Tibial nerve (tissue), 3 donors: ENCODE data around the gene TOGARAM1.

Experiments used
- CTCF ChIP-seq, 5 experiments: fragments of 200-600 bp in 3 of 5; fragments of 450-650 bp in 2 of 5; sonication (generic) in 3 of 5; IDR thresholded peaks; one replicate each; pipeline ENCODE4 v1.5.1; 2016 to 2019; ENCODE audit warnings: antibody characterized with exemption in 5 of 5, mild to moderate bottlenecking in 3 of 5, moderate library complexity in 2 of 5
- POLR2A ChIP-seq, 2 donors: fragments of 450-650 bp; IDR thresholded peaks; one replicate each; pipeline ENCODE4 v1.6.1; 2017; ENCODE audit warnings: antibody characterized with exemption in 2 of 2, mild to moderate bottlenecking in 2 of 2, moderate library complexity in 2 of 2

- TF ChIP-seq CTCF (IDR thresholded peaks at IDR 0.05) (no peak), POLR2A (IDR thresholded peaks at IDR 0.05) (no peak)
These were observed 21.0 kb upstream of the TOGARAM1 start for GRCh38 chr14:44940944-44941343.
